Measurements from ENCODE around the gene MTG1. TPM values are rescaled to one million over a fixed set of nuclear protein-coding genes. Genes with fewer than 3 reads are reported as not detected.
"Not testable (repeated sequence)": the region's sequence is repeated elsewhere in the genome, so short reads cannot be mapped to it uniquely, and the experiment has no call there.

Gene MTG1
- polyA plus RNA-seq, 2 donors, result 36.7 to 44.4 TPM

- WGBS, 2 donors, result 43 to 48% methylated on average over 2 of the region's 2 CpGs
- no peak overlapping the region for H3K27ac ChIP-seq (ENCODE audit: low read depth in 2 of 2, low read length in 1 of 2)
- peaks cover 8 to 25% of the 10 kb centered on the region in 2 donors for H3K36me3 ChIP-seq (ENCODE audit: control insufficient read depth in 2 of 2, insufficient read depth in 2 of 2, low read length in 1 of 2)
- H3K27me3 ChIP-seq (ENCODE audit: control insufficient read depth in 1 of 2, insufficient read depth in 2 of 2, low read length in 2 of 2), result no peaks in the 10 kb centered on the region
- no peak overlapping the region for H3K4me3 ChIP-seq (ENCODE audit: low read depth in 1 of 2, low read length in 2 of 2)
- no peaks in the 10 kb centered on the region for H3K4me1 ChIP-seq (ENCODE audit: control insufficient read depth in 2 of 2, insufficient read depth in 2 of 2, low read length in 1 of 2)
- H3K9me3 ChIP-seq (ENCODE audit: control insufficient read depth in 2 of 2, insufficient read depth in 1 of 2, low read depth in 1 of 2, low read length in 1 of 2), result no peaks in the 10 kb centered on the region
These were observed 11.3 kb downstream of the MTG1 start for GRCh38 chr10:133405272-133405671.

- WGBS, 2 donors, result 86 to 90% methylated on average over 8 of the region's 8 CpGs
- H3K36me3 ChIP-seq (ENCODE audit: control insufficient read depth in 2 of 2, insufficient read depth in 2 of 2, low read length in 1 of 2), result peaks cover 6 to 24% of the 10 kb centered on the region in 2 donors
- H3K27me3 ChIP-seq (ENCODE audit: control insufficient read depth in 1 of 2, insufficient read depth in 2 of 2, low read length in 2 of 2), result no peaks in the 10 kb centered on the region
- no peak overlapping the region for H3K4me3 ChIP-seq (ENCODE audit: low read depth in 1 of 2, low read length in 2 of 2)
- H3K4me1 ChIP-seq (ENCODE audit: control insufficient read depth in 2 of 2, insufficient read depth in 2 of 2, low read length in 1 of 2), result no peaks in the 10 kb centered on the region
- H3K9me3 ChIP-seq (ENCODE audit: control insufficient read depth in 2 of 2, insufficient read depth in 1 of 2, low read depth in 1 of 2, low read length in 1 of 2), result no peaks in the 10 kb centered on the region
- no peak overlapping the region for H3K27ac ChIP-seq (ENCODE audit: low read depth in 2 of 2, low read length in 1 of 2)
These were observed 12.0 kb downstream of the MTG1 start for GRCh38 chr10:133405844-133406527.

- peaks cover 0 to 6% of the 10 kb centered on the region in 2 donors for H3K36me3 ChIP-seq (ENCODE audit: control insufficient read depth in 2 of 2, insufficient read depth in 2 of 2, low read length in 1 of 2)
- 97% methylated on average over 7 of the region's 7 CpGs for WGBS, 2 donors
- no peak overlapping the region for H3K27ac ChIP-seq (ENCODE audit: low read depth in 2 of 2, low read length in 1 of 2)
- H3K4me1 ChIP-seq (ENCODE audit: control insufficient read depth in 2 of 2, insufficient read depth in 2 of 2, low read length in 1 of 2), result no peaks in the 10 kb centered on the region
- no peaks in the 10 kb centered on the region for H3K27me3 ChIP-seq (ENCODE audit: control insufficient read depth in 1 of 2, insufficient read depth in 2 of 2, low read length in 2 of 2)
- no peaks in the 10 kb centered on the region for H3K9me3 ChIP-seq (ENCODE audit: control insufficient read depth in 2 of 2, insufficient read depth in 1 of 2, low read depth in 1 of 2, low read length in 1 of 2)
- H3K4me3 ChIP-seq (ENCODE audit: low read depth in 1 of 2, low read length in 2 of 2), result no peak overlapping the region
These were observed 17.8 kb downstream of the MTG1 start for GRCh38 chr10:133411523-133412380.

- Histone ChIP-seq H3K4me1 (ENCODE audit: control insufficient read depth in 2 of 2, insufficient read depth in 2 of 2, low read length in 1 of 2) (no peaks in the 10 kb centered on the region), H3K4me3 (ENCODE audit: low read depth in 1 of 2, low read length in 2 of 2) (no peak overlapping the region), H3K27me3 (ENCODE audit: control insufficient read depth in 1 of 2, insufficient read depth in 2 of 2, low read length in 2 of 2) (no peaks in the 10 kb centered on the region), H3K27ac (ENCODE audit: low read depth in 2 of 2, low read length in 1 of 2) (no peak overlapping the region), H3K36me3 (ENCODE audit: control insufficient read depth in 2 of 2, insufficient read depth in 2 of 2, low read length in 1 of 2) (peaks cover 0 to 6% of the 10 kb centered on the region in 2 donors), H3K9me3 (ENCODE audit: control insufficient read depth in 2 of 2, insufficient read depth in 1 of 2, low read depth in 1 of 2, low read length in 1 of 2) (no peaks in the 10 kb centered on the region)
These were observed 18.4 kb downstream of the MTG1 start for GRCh38 chr10:133412381-133412711.

- not testable (repeated sequence) for H3K27me3 ChIP-seq (ENCODE audit: control insufficient read depth in 1 of 2, insufficient read depth in 2 of 2, low read length in 2 of 2); H3K4me1 ChIP-seq (ENCODE audit: control insufficient read depth in 2 of 2, insufficient read depth in 2 of 2, low read length in 1 of 2); H3K9me3 ChIP-seq (ENCODE audit: control insufficient read depth in 2 of 2, insufficient read depth in 1 of 2, low read depth in 1 of 2, low read length in 1 of 2); H3K4me3 ChIP-seq (ENCODE audit: low read depth in 1 of 2, low read length in 2 of 2); H3K27ac ChIP-seq (ENCODE audit: low read depth in 2 of 2, low read length in 1 of 2)
- WGBS, 2 donors, result 98% methylated on average over 17 to 22 of the region's 23 CpGs
- peaks cover 0 to 15% of the 10 kb centered on the region in 2 donors for H3K36me3 ChIP-seq (ENCODE audit: control insufficient read depth in 2 of 2, insufficient read depth in 2 of 2, low read length in 1 of 2)
These were observed 20.4 kb downstream of the MTG1 start for GRCh38 chr10:133414401-133414800.

- no peak overlapping the region for H3K27ac ChIP-seq (ENCODE audit: low read depth in 2 of 2, low read length in 1 of 2)
- H3K9me3 ChIP-seq (ENCODE audit: control insufficient read depth in 2 of 2, insufficient read depth in 1 of 2, low read depth in 1 of 2, low read length in 1 of 2), result no peaks in the 10 kb centered on the region
- 91 to 96% methylated on average over 25 of the region's 25 CpGs for WGBS, 2 donors
- peaks cover 0 to 28% of the 10 kb centered on the region in 2 donors for H3K36me3 ChIP-seq (ENCODE audit: control insufficient read depth in 2 of 2, insufficient read depth in 2 of 2, low read length in 1 of 2)
- no peaks in the 10 kb centered on the region for H3K27me3 ChIP-seq (ENCODE audit: control insufficient read depth in 1 of 2, insufficient read depth in 2 of 2, low read length in 2 of 2)
- no peaks in the 10 kb centered on the region for H3K4me1 ChIP-seq (ENCODE audit: control insufficient read depth in 2 of 2, insufficient read depth in 2 of 2, low read length in 1 of 2)
- H3K4me3 ChIP-seq (ENCODE audit: low read depth in 1 of 2, low read length in 2 of 2), result no peak overlapping the region
These were observed 21.8 kb downstream of the MTG1 start for GRCh38 chr10:133415752-133416151.

- WGBS, 2 donors, result 96 to 97% methylated on average over 14 of the region's 14 CpGs
- H3K27me3 ChIP-seq (ENCODE audit: control insufficient read depth in 1 of 2, insufficient read depth in 2 of 2, low read length in 2 of 2), result peaks cover 0 to 6% of the 10 kb centered on the region in 2 donors
- H3K9me3 ChIP-seq (ENCODE audit: control insufficient read depth in 2 of 2, insufficient read depth in 1 of 2, low read depth in 1 of 2, low read length in 1 of 2), result no peaks in the 10 kb centered on the region
- H3K4me3 ChIP-seq (ENCODE audit: low read depth in 1 of 2, low read length in 2 of 2), result no peak overlapping the region
- peaks cover 0 to 32% of the 10 kb centered on the region in 2 donors for H3K36me3 ChIP-seq (ENCODE audit: control insufficient read depth in 2 of 2, insufficient read depth in 2 of 2, low read length in 1 of 2)
- no peak overlapping the region for H3K27ac ChIP-seq (ENCODE audit: low read depth in 2 of 2, low read length in 1 of 2)
- H3K4me1 ChIP-seq (ENCODE audit: control insufficient read depth in 2 of 2, insufficient read depth in 2 of 2, low read length in 1 of 2), result peaks cover 0 to 6% of the 10 kb centered on the region in 2 donors
These were observed 24.5 kb downstream of the MTG1 start for GRCh38 chr10:133418289-133418993.

- Histone ChIP-seq H3K27ac (ENCODE audit: low read depth in 2 of 2, low read length in 1 of 2) (no peak overlapping the region), H3K9me3 (ENCODE audit: control insufficient read depth in 2 of 2, insufficient read depth in 1 of 2, low read depth in 1 of 2, low read length in 1 of 2) (no peaks in the 10 kb centered on the region), H3K4me1 (ENCODE audit: control insufficient read depth in 2 of 2, insufficient read depth in 2 of 2, low read length in 1 of 2) (peaks cover 0 to 6% of the 10 kb centered on the region in 2 donors), H3K36me3 (ENCODE audit: control insufficient read depth in 2 of 2, insufficient read depth in 2 of 2, low read length in 1 of 2) (peaks cover 0 to 32% of the 10 kb centered on the region in 2 donors), H3K27me3 (ENCODE audit: control insufficient read depth in 1 of 2, insufficient read depth in 2 of 2, low read length in 2 of 2) (peaks cover 0 to 7% of the 10 kb centered on the region in 2 donors), H3K4me3 (ENCODE audit: low read depth in 1 of 2, low read length in 2 of 2) (no peak overlapping the region)
- 92 to 94% methylated on average over 34 of the region's 34 CpGs for WGBS, 2 donors
These were observed 25.4 kb downstream of the MTG1 start for GRCh38 chr10:133419211-133419950.

GRCh38 chr10:133420028-133420427 is 26.1 kb downstream of the MTG1 start:
- no peak overlapping the region for H3K4me3 ChIP-seq (ENCODE audit: low read depth in 1 of 2, low read length in 2 of 2)
- peaks cover 0 to 30% of the 10 kb centered on the region in 2 donors for H3K36me3 ChIP-seq (ENCODE audit: control insufficient read depth in 2 of 2, insufficient read depth in 2 of 2, low read length in 1 of 2)

More at GRCh38 chr10:133420028-133420427, 26.1 kb downstream of the MTG1 start:
- WGBS, 2 donors, result 91% methylated on average over 17 of the region's 17 CpGs
- Histone ChIP-seq H3K4me1 (ENCODE audit: control insufficient read depth in 2 of 2, insufficient read depth in 2 of 2, low read length in 1 of 2) (peaks cover 0 to 6% of the 10 kb centered on the region in 2 donors), H3K27me3 (ENCODE audit: control insufficient read depth in 1 of 2, insufficient read depth in 2 of 2, low read length in 2 of 2) (peaks cover 0 to 7% of the 10 kb centered on the region in 2 donors), H3K27ac (ENCODE audit: low read depth in 2 of 2, low read length in 1 of 2) (no peak overlapping the region), H3K9me3 (ENCODE audit: control insufficient read depth in 2 of 2, insufficient read depth in 1 of 2, low read depth in 1 of 2, low read length in 1 of 2) (no peaks in the 10 kb centered on the region)

Data from esophagus (tissue), 2 donors.